CD4-positive, alpha-beta T cell (primary cell): ENCODE results near the gene RDH5. TPM values are rescaled to one million over a fixed set of nuclear protein-coding genes. Genes with fewer than 3 reads are reported as not detected.
A peak's percentile ranks its signal among the peaks of the same experiment; 100 is the strongest.

Experiments
- ATAC-seq: fragments of 200-7000 bp; cut with Tn5 transposase; one replicate; pipeline ENCODE4 v1.10.0; 2022; ENCODE audit warnings: mild to moderate bottlenecking; ENCODE audit not compliant: poor library complexity
- CTCF ChIA-PET: fragments of 350-600 bp; sonication (Branson Sonifier 250); formaldehyde crosslinking; loops from one replicate; lab custom pipeline; 2021; ENCODE audit warnings: antibody characterized with exemption, inconsistent platforms; lab: Charles Lee
- POLR2A ChIA-PET: fragments of 350-600 bp; sonication (Branson Sonifier 250); formaldehyde crosslinking; loops from one replicate; lab custom pipeline; 2021; ENCODE audit warnings: antibody characterized with exemption, inconsistent platforms; lab: Charles Lee
- DNase-seq, 14 experiments: peaks; one replicate each; pipeline ENCODE4 v3.0.0-alpha.2; 2013 to 2020; ENCODE audit warnings: mixed read lengths in 2 of 14
- H3K27ac ChIP-seq, 2 donors: one replicate each; pipeline versions ENCODE4 v1.5.1 to v1.7.0; 2013; ENCODE audit warnings: low read length in 2 of 2, low read depth in 1 of 2, mild to moderate bottlenecking in 1 of 2
- H3K27me3 ChIP-seq, 2 experiments: 1 replicate in 1 of 2; 2 replicates in 1 of 2; pipeline versions ENCODE4 v1.6.1 to v1.7.0; 2013; ENCODE audit warnings: low read length in 2 of 2, control low read depth in 1 of 2, mild to moderate bottlenecking in 1 of 2, moderate library complexity in 1 of 2; ENCODE audit not compliant: insufficient read depth in 2 of 2, control insufficient read depth in 1 of 2
- H3K36me3 ChIP-seq: one replicate; pipeline ENCODE4 v1.6.1; 2013; ENCODE audit warnings: low read length, control low read depth; ENCODE audit not compliant: insufficient read depth
- H3K4me1 ChIP-seq: one replicate; pipeline ENCODE4 v1.6.1; 2013; ENCODE audit warnings: low read length, control low read depth; ENCODE audit not compliant: insufficient read depth
- H3K4me3 ChIP-seq: one replicate; pipeline ENCODE4 v1.5.1; 2013; ENCODE audit warnings: mild to moderate bottlenecking, low read length, moderate library complexity
- H3K9me3 ChIP-seq, 2 experiments: 1 replicate in 1 of 2; 2 replicates in 1 of 2; pipeline versions ENCODE4 v1.6.1 to v1.7.0; 2013; ENCODE audit warnings: low read length in 2 of 2, mild to moderate bottlenecking in 2 of 2, control low read depth in 1 of 2, moderate library complexity in 1 of 2; ENCODE audit not compliant: control insufficient read depth in 1 of 2, insufficient read depth in 1 of 2
- H3K27ac Mint-ChIP-seq: one replicate; pipeline ENCODE4 v1.8.0; 2020; ENCODE audit warnings: mixed read lengths
- H3K27me3 Mint-ChIP-seq: one replicate; pipeline ENCODE4 v1.8.0; 2021; ENCODE audit warnings: mixed read lengths
- H3K36me3 Mint-ChIP-seq: one replicate; pipeline ENCODE4 v1.8.0; 2021; ENCODE audit warnings: low read depth, mixed read lengths
- H3K4me1 Mint-ChIP-seq: one replicate; pipeline ENCODE4 v1.8.0; 2021; ENCODE audit warnings: low read depth, mixed read lengths
- H3K4me3 Mint-ChIP-seq: one replicate; pipeline ENCODE4 v1.8.0; 2020; ENCODE audit warnings: mild to moderate bottlenecking, mixed read lengths
- H3K9me3 Mint-ChIP-seq: one replicate; pipeline ENCODE4 v1.8.0; 2020; ENCODE audit warnings: mixed read lengths
- CTCF ChIP-seq: fragments of 200-600 bp; IDR thresholded peaks from one replicate; pipeline ENCODE4 v1.8.0; 2022; ENCODE audit warnings: antibody characterized with exemption, mild to moderate bottlenecking
- intact Hi-C, 2 experiments: fragments of 100-400 bp; cut with DNase I in 1 of 2; cut with micrococcal nuclease in 1 of 2; formaldehyde crosslinking; loops; one replicate each; pipeline versions ENCODE4 v1.15.1 to v1.9.0; 2023 to 2025; cut with DNase I, micrococcal nuclease
- total RNA-seq, 174 experiments: library from RNA in 2 of 174; stranded (reverse) in 2 of 174; gene quantifications; one replicate each; pipeline ENCODE4 v1.2.3 and lab custom pipeline; 2021 to 2026

Gene RDH5
- total RNA-seq, 2 experiments from 2014 or later = 8.8 TPM

- POLR2A ChIA-PET = interaction anchor here (0.8 to 3.1 kb wide), 20 partner anchors 8 to 712 kb away, joined by 3 to 35 read pairs (median 12); partner anchors contain the start of genes BLOC1S1, CD63, CNPY2 and DNAJC14
- Histone ChIP-seq H3K4me3 (no peak overlapping the region), H3K9me3 (no peaks in the 10 kb centered on the region), H3K27ac (peak overlapping the region; percentile 79 to 83), H3K27me3 (no peaks in the 10 kb centered on the region), H3K4me1 (peaks cover 30% of the 10 kb centered on the region), H3K36me3 (no peaks in the 10 kb centered on the region)
- ATAC-seq (no peak), DNase-seq (peak in 1 of 14 experiments; percentile 25)
- no peaks in the 10 kb centered on the region for H3K27me3 Mint-ChIP-seq
- TF ChIP-seq CTCF = peak; percentile 4
- peak overlapping the region; percentile 89 for H3K27ac Mint-ChIP-seq
- H3K9me3 Mint-ChIP-seq = no peaks in the 10 kb centered on the region
- intact Hi-C loops = loop anchor here (1.0 to 10.0 kb wide), 12 partner anchors 13 to 487 kb away; partner anchors contain the start of genes NABP2 (in 1 of the 2), ORMDL2 (in 1 of the 2), PA2G4 (in 1 of the 2) and RPS26 (in 1 of the 2)
- peak overlapping the region; percentile 93 for H3K4me3 Mint-ChIP-seq
- CTCF ChIA-PET = interaction anchor here (0.9 to 3.8 kb wide), 20 partner anchors 8 to 452 kb away, joined by 3 to 46 read pairs (median 6); partner anchors contain the start of genes BLOC1S1, CD63, ITGA7 and ORMDL2
- H3K36me3 Mint-ChIP-seq = no peaks in the 10 kb centered on the region
- H3K4me1 Mint-ChIP-seq = peaks cover 37% of the 10 kb centered on the region
Observed at GRCh38 chr12:55737581-55738122, 17.5 kb downstream of the RDH5 start.

DNA sequence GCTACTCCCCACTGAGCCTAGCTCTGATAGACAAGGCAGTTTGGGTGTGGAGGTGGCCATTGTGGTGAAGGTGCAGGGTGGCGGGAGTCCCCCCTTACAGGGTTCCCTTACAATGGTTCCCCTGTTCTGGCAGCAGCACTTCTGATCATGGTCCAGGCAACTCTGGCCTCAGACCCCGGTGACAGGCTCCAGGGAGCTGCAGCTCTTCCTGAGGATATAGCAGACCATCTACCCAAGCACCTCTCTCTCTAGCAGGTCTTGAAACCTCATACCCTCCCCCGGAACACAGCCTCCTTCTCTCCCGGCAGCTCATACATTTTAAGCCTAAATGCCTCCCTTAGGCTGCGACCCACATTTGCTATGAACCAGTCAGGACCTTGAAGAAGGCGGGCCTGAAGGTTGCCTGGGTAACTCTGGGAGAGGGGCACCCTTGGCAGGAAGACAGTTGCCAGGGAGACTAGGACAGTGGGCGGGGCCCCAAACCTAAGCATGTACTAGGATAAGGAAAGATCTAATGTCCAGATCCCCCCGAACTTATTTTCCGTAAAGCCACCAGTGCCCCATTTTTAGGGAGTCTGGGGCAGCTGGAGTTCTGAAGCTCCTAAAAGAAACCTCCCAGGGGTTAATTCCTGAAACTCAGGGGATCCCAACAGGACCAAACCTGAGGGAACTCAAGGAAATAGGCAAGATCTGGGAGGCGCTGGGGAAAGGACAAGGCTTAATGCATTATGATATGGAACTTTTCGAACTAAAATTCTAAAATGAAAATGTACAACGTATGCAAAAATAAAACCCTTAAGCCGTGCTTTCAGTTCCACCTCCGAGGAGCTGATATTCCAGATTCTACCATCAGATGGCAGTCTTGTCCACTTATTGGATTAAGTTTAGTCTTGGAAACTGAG is 18.2 kb downstream of the RDH5 start:
- H3K4me1 ChIP-seq = peaks cover 33% of the 10 kb centered on the region
- H3K4me3 ChIP-seq = peak overlapping the region; percentile 75
- intact Hi-C loops = loop anchor here (1.0 to 10.0 kb wide), 12 partner anchors 14 to 486 kb away; partner anchors contain the start of genes NABP2 (in 1 of the 2), ORMDL2 (in 1 of the 2), PA2G4 (in 1 of the 2) and RPS26 (in 1 of the 2)
- ChIA-PET POLR2A (interaction anchor here (0.6 to 3.1 kb wide), 36 partner anchors 9 to 1774 kb away, joined by 3 to 35 read pairs (median 5); partner anchors contain the start of genes BLOC1S1, CD63, CNPY2 and DNAJC14), CTCF (interaction anchor here (0.7 to 3.8 kb wide), 39 partner anchors 9 to 451 kb away, joined by 3 to 46 read pairs (median 5); partner anchors contain the start of genes BLOC1S1, CD63, DNAJC14 and ESYT1)
- H3K27me3 ChIP-seq = no peaks in the 10 kb centered on the region
- H3K36me3 ChIP-seq = no peaks in the 10 kb centered on the region
- peak; percentile 73 for ATAC-seq
- DNase-seq = peak; percentile 51 to 91 (median 74)
- Mint-ChIP-seq H3K9me3 (no peaks in the 10 kb centered on the region), H3K27ac (peak overlapping the region; percentile 89), H3K4me3 (peak overlapping the region; percentile 93), H3K27me3 (no peaks in the 10 kb centered on the region), H3K36me3 (no peaks in the 10 kb centered on the region), H3K4me1 (peaks cover 40% of the 10 kb centered on the region)
- H3K27ac ChIP-seq = peak overlapping the region; percentile 79 to 83
- H3K9me3 ChIP-seq = no peaks in the 10 kb centered on the region
- TF ChIP-seq CTCF = peak; percentile 88

GRCh38 chr12:55739025-55739378 is 18.8 kb downstream of the RDH5 start:
- no peaks in the 10 kb centered on the region for H3K9me3 Mint-ChIP-seq
- peak overlapping the region; percentile 75 for H3K4me3 ChIP-seq
- peak; percentile 9 for TF ChIP-seq CTCF
- H3K27ac ChIP-seq = peak overlapping the region in 1 of 2 donors; percentile 79
- H3K4me3 Mint-ChIP-seq = peak overlapping the region; percentile 93
- H3K4me1 ChIP-seq = peaks cover 35% of the 10 kb centered on the region
- no peaks in the 10 kb centered on the region for H3K9me3 ChIP-seq
- H3K27me3 ChIP-seq = no peaks in the 10 kb centered on the region
- no peaks in the 10 kb centered on the region for H3K36me3 Mint-ChIP-seq
- POLR2A ChIA-PET = interaction anchor here (0.6 to 3.1 kb wide), 30 partner anchors 8 to 1773 kb away, joined by 3 to 35 read pairs (median 11); partner anchors contain the start of genes BLOC1S1, CD63, DNAJC14 and ESYT1
- H3K36me3 ChIP-seq = no peaks in the 10 kb centered on the region
- peak overlapping the region; percentile 89 for H3K27ac Mint-ChIP-seq
- no peak for DNase-seq
- no peak for ATAC-seq
- CTCF ChIA-PET = interaction anchor here (0.7 to 3.8 kb wide), 36 partner anchors 8 to 451 kb away, joined by 3 to 46 read pairs (median 5); partner anchors contain the start of genes BLOC1S1, CD63, DNAJC14 and ESYT1
- no peaks in the 10 kb centered on the region for H3K27me3 Mint-ChIP-seq
- peaks cover 42% of the 10 kb centered on the region for H3K4me1 Mint-ChIP-seq
- intact Hi-C loops = loop anchor here (2.0 to 10.0 kb wide), 8 partner anchors 78 to 486 kb away; partner anchors contain the start of genes NABP2 (in 1 of the 2), ORMDL2 (in 1 of the 2), PA2G4 (in 1 of the 2) and RPS26 (in 1 of the 2)
